Testis (tissue), 2 donors: ENCODE measurements around the gene BOD1L1.

Experiments used
- POLR2A ChIP-seq: fragments of 450-650 bp; IDR thresholded peaks from one replicate; pipeline ENCODE4 v1.6.1; 2017; ENCODE audit warnings: antibody characterized with exemption, mild to moderate bottlenecking, moderate library complexity
- TF ChIP-seq, protein P1 (sequence below), 3 experiments: fragments of 450-650 bp in 2 of 3; fragments of 200-600 bp in 1 of 3; sonication (generic) in 1 of 3; IDR thresholded peaks; one replicate each; pipeline ENCODE4 v1.5.1; 2016 to 2019; ENCODE audit warnings: antibody characterized with exemption in 3 of 3, mild to moderate bottlenecking in 2 of 3, moderate library complexity in 1 of 3

DNA sequence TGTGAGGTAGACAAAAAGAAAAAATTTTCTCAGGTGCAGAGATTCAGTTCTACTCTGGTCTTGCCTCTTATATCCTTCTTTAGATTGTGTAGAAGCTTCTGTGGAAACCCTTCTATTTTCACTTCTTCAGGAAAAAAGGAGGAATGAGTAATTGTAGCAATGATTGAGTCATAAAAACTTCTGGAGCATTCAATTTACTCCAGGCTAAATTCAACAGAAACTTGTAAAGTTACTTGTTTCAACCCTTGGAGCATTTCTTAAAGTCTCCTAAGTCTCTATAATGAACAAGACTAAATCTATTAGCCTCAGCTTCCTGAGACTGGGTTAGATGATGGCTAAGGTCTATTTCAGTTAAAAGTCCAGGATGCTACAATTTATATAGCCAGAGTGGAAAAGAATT, 29.9 kb downstream of the BOD1L1 start:
- TF ChIP-seq, protein P1, sequence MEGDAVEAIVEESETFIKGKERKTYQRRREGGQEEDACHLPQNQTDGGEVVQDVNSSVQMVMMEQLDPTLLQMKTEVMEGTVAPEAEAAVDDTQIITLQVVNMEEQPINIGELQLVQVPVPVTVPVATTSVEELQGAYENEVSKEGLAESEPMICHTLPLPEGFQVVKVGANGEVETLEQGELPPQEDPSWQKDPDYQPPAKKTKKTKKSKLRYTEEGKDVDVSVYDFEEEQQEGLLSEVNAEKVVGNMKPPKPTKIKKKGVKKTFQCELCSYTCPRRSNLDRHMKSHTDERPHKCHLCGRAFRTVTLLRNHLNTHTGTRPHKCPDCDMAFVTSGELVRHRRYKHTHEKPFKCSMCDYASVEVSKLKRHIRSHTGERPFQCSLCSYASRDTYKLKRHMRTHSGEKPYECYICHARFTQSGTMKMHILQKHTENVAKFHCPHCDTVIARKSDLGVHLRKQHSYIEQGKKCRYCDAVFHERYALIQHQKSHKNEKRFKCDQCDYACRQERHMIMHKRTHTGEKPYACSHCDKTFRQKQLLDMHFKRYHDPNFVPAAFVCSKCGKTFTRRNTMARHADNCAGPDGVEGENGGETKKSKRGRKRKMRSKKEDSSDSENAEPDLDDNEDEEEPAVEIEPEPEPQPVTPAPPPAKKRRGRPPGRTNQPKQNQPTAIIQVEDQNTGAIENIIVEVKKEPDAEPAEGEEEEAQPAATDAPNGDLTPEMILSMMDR (IDR thresholded peaks at IDR 0.05), result no peak
- no peak for TF ChIP-seq POLR2A
